NT2/D1 (cell line): Measurements from ENCODE around the gene AFM.

Experiments
- DNase-seq: peaks from one replicate; pipeline ENCODE4 v3.0.0-alpha.2; 2011; ENCODE audit warnings: low read depth, low spot score
- H3K27me3 ChIP-seq: 2 replicates; pipeline ENCODE4 v1.6.0; 2011; ENCODE audit warnings: mild to moderate bottlenecking; ENCODE audit not compliant: insufficient read length, insufficient read depth
- H3K36me3 ChIP-seq: 2 replicates; pipeline ENCODE4 v1.6.1; 2011; ENCODE audit warnings: mild to moderate bottlenecking, low read length, mixed read lengths; ENCODE audit not compliant: insufficient read depth, insufficient read length
- H3K4me1 ChIP-seq: 2 replicates; pipeline ENCODE4 v1.5.1; 2011; ENCODE audit not compliant: insufficient read depth, insufficient read length
- H3K4me3 ChIP-seq: 2 replicates; pipeline ENCODE4 v1.5.1; 2011; ENCODE audit warnings: low read depth; ENCODE audit not compliant: insufficient read length
- H3K9ac ChIP-seq: 2 replicates; pipeline ENCODE4 v1.6.0; 2011; ENCODE audit warnings: low read depth; ENCODE audit not compliant: insufficient read length
- H3K9me3 ChIP-seq: 2 replicates; pipeline ENCODE4 v1.5.1; 2011; ENCODE audit warnings: mild to moderate bottlenecking, low read length; ENCODE audit not compliant: insufficient read depth
- SUZ12 ChIP-seq: IDR thresholded peaks from 2 replicates; pipeline ENCODE4 v1.6.1; 2011; ENCODE audit not compliant: insufficient read length, insufficient read depth; ENCODE audit errors: extremely low read depth
- YY1 ChIP-seq: IDR thresholded peaks from 2 replicates; pipeline ENCODE4 v1.6.1; 2011; ENCODE audit not compliant: insufficient read length, insufficient read depth
- ZNF274 ChIP-seq: IDR thresholded peaks from 2 replicates; pipeline ENCODE4 v1.6.1; 2011; ENCODE audit warnings: mild to moderate bottlenecking, low read depth, low read length

The AFM gene

DNA sequence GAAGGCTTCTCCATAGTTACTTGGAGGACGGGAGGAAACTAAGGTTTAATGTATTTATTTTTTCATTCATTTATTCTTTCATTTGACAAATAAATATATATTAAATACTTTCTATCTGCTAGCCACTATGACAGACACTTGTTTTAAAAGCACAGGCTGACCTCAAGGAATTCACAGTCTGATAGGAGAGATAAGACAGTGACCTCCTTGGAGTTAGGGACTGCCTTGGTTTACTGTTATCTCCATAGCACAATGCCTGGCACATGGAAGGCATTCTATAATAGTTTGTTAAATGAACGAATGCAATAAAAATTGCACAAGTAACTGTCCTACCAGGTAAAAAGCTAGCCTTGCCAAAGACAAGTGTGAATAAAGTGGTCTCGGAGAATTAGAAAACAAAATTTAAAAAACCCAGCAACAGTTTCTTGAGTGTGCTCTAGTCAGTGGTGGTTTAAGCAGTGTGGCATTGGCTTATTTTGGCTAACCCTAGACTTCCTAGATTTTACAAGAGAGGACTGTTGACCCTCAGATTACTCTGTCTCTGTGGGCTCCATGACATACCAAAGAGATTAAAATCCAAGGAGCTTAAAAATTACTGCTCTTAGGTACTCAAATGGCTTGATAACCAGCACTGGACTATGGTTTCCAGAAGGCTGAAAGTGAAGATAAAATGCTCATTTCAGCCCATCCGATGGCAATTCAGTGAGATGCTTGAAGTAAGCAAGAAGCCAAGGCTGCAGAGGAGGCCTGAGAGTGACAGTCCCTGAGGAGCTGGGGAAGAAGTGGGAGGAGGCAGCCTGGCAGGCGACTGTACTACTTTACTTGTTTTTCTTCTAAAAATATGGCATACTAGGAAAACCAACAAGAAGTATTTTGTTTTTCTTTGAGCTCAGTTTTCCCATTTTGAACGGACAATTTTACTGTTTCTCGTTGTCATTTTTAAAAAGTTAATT lies 35.9 kb upstream of the AFM start:
- H3K9ac ChIP-seq: no peak overlapping the region
- no peak for TF ChIP-seq ZNF274
- no peak for TF ChIP-seq SUZ12
- TF ChIP-seq YY1: no peak
- no peaks in the 10 kb centered on the region; the same call in 1 of the 2 replicates for H3K9me3 ChIP-seq
- no peaks in the 10 kb centered on the region for H3K4me1 ChIP-seq
- no peak overlapping the region for H3K4me3 ChIP-seq
- no peak for DNase-seq
- H3K36me3 ChIP-seq: no peaks in the 10 kb centered on the region
- H3K27me3 ChIP-seq: no peaks in the 10 kb centered on the region

DNA sequence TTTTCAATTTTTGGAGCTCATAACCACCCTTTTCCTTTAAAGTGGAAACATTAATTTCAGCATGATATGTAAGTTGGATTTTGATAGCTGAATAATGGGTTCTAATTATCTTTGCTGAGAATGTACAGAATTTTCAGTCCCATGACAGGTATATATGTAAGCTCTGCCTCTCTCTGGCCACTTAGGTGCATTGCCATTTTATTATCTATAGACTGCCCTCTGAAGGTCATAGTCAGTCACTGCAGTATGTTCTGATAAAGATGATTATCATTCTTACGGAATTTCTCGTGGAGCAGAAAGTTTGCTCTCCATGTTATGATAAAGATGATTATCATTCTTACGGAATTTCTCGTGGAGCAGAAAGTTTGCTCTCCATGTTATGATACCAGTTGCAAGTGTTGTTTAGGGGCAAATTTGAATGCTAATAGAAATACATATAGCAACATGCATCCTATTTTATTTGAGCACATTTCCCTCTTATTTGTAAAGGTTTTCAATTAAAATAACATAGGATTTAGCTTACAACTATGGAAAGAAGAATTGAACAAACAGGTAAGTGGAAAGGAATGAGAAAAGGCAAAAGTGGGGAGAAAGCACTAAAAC lies 35.1 kb upstream of the AFM start:
- Histone ChIP-seq H3K4me1 (no peaks in the 10 kb centered on the region), H3K36me3 (no peaks in the 10 kb centered on the region), H3K9me3 (no peaks in the 10 kb centered on the region; the same call in 1 of the 2 replicates), H3K4me3 (no peak overlapping the region), H3K9ac (no peak overlapping the region), H3K27me3 (no peaks in the 10 kb centered on the region)
- TF ChIP-seq YY1: no peak
- no peak for TF ChIP-seq ZNF274
- TF ChIP-seq SUZ12: no peak
- DNase-seq: no peak

DNA sequence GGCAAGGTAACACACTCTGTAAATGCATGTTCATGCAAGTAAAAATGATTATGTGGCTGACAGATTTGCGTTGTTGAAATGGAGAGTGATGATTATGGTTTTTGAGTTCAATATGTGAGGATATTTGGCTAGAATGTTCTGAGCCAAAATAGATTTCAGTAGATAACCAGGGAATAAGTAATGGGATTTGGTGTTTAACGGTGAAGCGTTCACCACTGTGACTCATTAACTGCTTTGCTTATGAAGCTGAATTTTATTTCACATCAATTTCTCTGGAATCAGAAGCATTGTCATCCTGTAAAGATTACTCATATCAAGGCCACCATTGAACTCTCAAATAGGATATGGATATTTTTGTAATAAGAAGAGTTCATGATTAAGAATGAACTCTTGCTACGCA lies 33.9 kb upstream of the AFM start:
- TF ChIP-seq ZNF274: no peak
- no peak for TF ChIP-seq SUZ12
- no peak for TF ChIP-seq YY1
- no peak for DNase-seq

GRCh38 chr4:73448448-73449203 lies 32.9 kb upstream of the AFM start:
- H3K9ac ChIP-seq: no peak overlapping the region
- DNase-seq: no peak
- no peaks in the 10 kb centered on the region for H3K4me1 ChIP-seq
- no peak overlapping the region for H3K4me3 ChIP-seq
- H3K9me3 ChIP-seq: no peaks in the 10 kb centered on the region; the same call in 1 of the 2 replicates
- TF ChIP-seq ZNF274 (no peak), SUZ12 (no peak), YY1 (no peak)
- H3K27me3 ChIP-seq: no peaks in the 10 kb centered on the region
- no peaks in the 10 kb centered on the region for H3K36me3 ChIP-seq

More for the DNA sequence above, 33.9 kb upstream of the AFM start:
- Histone ChIP-seq H3K27me3 (no peaks in the 10 kb centered on the region), H3K9me3 (no peaks in the 10 kb centered on the region; the same call in 1 of the 2 replicates), H3K9ac (no peak overlapping the region), H3K4me3 (no peak overlapping the region), H3K36me3 (no peaks in the 10 kb centered on the region), H3K4me1 (no peaks in the 10 kb centered on the region)

DNA sequence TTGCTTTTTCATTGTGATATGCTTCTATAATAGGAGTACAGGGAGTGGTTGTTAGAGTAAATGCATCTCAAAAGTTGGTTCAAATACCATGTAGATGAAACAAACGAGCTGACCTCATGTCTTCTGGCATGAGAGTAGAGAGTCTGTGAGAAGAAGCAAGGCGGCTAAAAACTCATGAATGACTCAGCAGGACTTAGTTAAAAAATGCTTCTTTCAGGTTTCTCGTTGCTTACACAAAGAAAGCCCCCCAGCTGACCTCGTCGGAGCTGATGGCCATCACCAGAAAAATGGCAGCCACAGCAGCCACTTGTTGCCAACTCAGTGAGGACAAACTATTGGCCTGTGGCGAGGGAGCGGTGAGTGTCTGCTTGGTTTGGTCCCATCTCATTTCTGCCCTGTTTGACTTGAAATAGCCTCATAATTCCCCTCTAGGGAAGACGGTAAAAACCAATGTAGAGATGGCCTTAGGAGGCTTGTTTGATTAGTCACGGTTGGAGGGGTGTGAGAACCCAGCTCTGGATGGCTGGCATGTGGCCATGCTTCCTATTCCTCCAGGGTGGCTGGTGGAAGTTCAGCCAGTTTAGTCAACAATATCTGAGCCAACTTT lies 31.0 kb upstream of the AFM start:
- H3K4me3 ChIP-seq: no peak overlapping the region
- H3K36me3 ChIP-seq: no peaks in the 10 kb centered on the region
- H3K9me3 ChIP-seq: no peaks in the 10 kb centered on the region; the same call in 1 of the 2 replicates
- TF ChIP-seq YY1 (no peak), ZNF274 (no peak), SUZ12 (no peak)
- no peaks in the 10 kb centered on the region for H3K27me3 ChIP-seq
- DNase-seq: no peak
- H3K4me1 ChIP-seq: no peaks in the 10 kb centered on the region
- no peak overlapping the region for H3K9ac ChIP-seq

- no peak for DNase-seq
- TF ChIP-seq YY1 (no peak), ZNF274 (no peak), SUZ12 (no peak)
- no peak overlapping the region for H3K4me3 ChIP-seq
- no peaks in the 10 kb centered on the region for H3K36me3 ChIP-seq
- H3K27me3 ChIP-seq: no peaks in the 10 kb centered on the region
- no peak overlapping the region for H3K9ac ChIP-seq
- no peaks in the 10 kb centered on the region for H3K4me1 ChIP-seq
- no peaks in the 10 kb centered on the region; the same call in 1 of the 2 replicates for H3K9me3 ChIP-seq
These were observed 30.1 kb upstream of the AFM start for GRCh38 chr4:73451404-73451803.
